ENCODE measurements around the gene IZUMO1. TPM values are rescaled to one million over a fixed set of nuclear protein-coding genes. Genes with fewer than 3 reads are reported as not detected.

Gene IZUMO1
- total and polyA plus RNA-seq, 2 of the 4 experiments (the other 2 are of a cell fraction): not detected

GRCh38 chr19:48795055-48795684 is 48.5 kb upstream of the IZUMO1 start (continued):
- TF ChIP-seq CTCF (conservative IDR thresholded peaks at IDR 0.05; ENCODE audit: low read depth, low read length) (peak; percentile 94), FOS (IDR thresholded peaks at IDR 0.05; ENCODE audit: low read depth, low read length) (peak; percentile 69)

- BruUV-seq (replicated peaks): no TSS peak
- Histone ChIP-seq H2AK9ac (replicated peaks; ENCODE audit: low read depth, low read length, poor library complexity) (peak overlapping the region; percentile 89), H2BK120ac (ENCODE audit: low read depth, low read length) (no peak overlapping the region), H3K9me1 (ENCODE audit: insufficient read depth, low read length) (no peaks in the 10 kb centered on the region), H3K9me3 (ENCODE audit: control insufficient read depth, insufficient read depth, low read length) (no peaks in the 10 kb centered on the region), H3K27me3 (ENCODE audit: control insufficient read depth, insufficient read depth, low read length) (no peaks in the 10 kb centered on the region), H2BK5ac (ENCODE audit: low read depth, low read length, poor library complexity, severe bottlenecking) (no peak overlapping the region), H4K5ac (ENCODE audit: low read depth, low read length) (no peak overlapping the region), H3K4ac (ENCODE audit: low read depth, low read length) (peak overlapping the region; percentile 51; the same call in 1 of the 2 replicates), H3K9ac (ENCODE audit: low read depth, low read length) (0 out of 2 replicates have a peak overlapping the region, but pooled peaks have one; percentile 58), H2BK15ac (ENCODE audit: low read depth, low read length) (no peak overlapping the region), H2AFZ (replicated peaks; ENCODE audit: low read length, poor library complexity) (peak overlapping the region; percentile 98), H4K8ac (ENCODE audit: low read depth in 2 of 2, low read length in 2 of 2) (peak overlapping the region; percentile 7 to 95; a peak in 3 of 4 replicates), H4K91ac (ENCODE audit: insufficient read depth, low read depth, low read length) (no peak overlapping the region), H2AK5ac (ENCODE audit: low read depth, low read length) (peak overlapping the region; percentile 1; the same call in 1 of the 2 replicates), H4K20me1 (ENCODE audit: insufficient read depth, low read length) (0 out of 2 replicates have a peak, but pooled peaks cover 2% of the 10 kb centered on the region), H2BK20ac (ENCODE audit: low read depth, low read length) (no peak overlapping the region), H3K56ac (ENCODE audit: extremely low read depth, insufficient read depth, low read length) (no peak overlapping the region), H3K79me1 (ENCODE audit: low read depth in 1 of 2, low read length in 2 of 2) (no peaks in the 10 kb centered on the region), H3K4me1 (ENCODE audit: control insufficient read depth, insufficient read depth, low read length) (peaks cover 8% of the 10 kb centered on the region), H3K4me2 (ENCODE audit: low read depth, low read length) (no peak overlapping the region), H3K36me3 (ENCODE audit: control insufficient read depth, insufficient read depth, low read length) (no peaks in the 10 kb centered on the region), H3K4me3 (ENCODE audit: insufficient read depth, low read depth, low read length) (no peak overlapping the region), H3K14ac (replicated peaks; ENCODE audit: low read depth, low read length) (0 out of 2 replicates have a peak overlapping the region, but pooled peaks have one; percentile 87), H3K18ac (ENCODE audit: low read depth, low read length) (no peak overlapping the region), H3K23ac (ENCODE audit: low read depth, low read length) (no peak overlapping the region), H3K27ac (ENCODE audit: insufficient read depth, low read length) (no peak overlapping the region)
- in situ Hi-C loops (cut with MboI; ENCODE audit: low sequenced_read_pairs): loop anchor here (5.0 kb wide), 2 partner anchors 43 to 178 kb away; partner anchors contain the start of gene HSD17B14
- CTCF ChIA-PET: interaction anchor here (2.3 kb wide), 1 partner anchor 42 kb away, joined by 14 read pairs; the partner anchor contains the start of gene HSD17B14
- WGBS, 2 experiments (ENCODE audit: extremely low coverage in 2 of 2, insufficient read length in 1 of 2): 83% methylated on average over 2 of the region's 6 CpGs; no CpG with 5 or more reads in 1 of the 2 experiments
- intact Hi-C loops (cut with micrococcal nuclease): loop anchor here (2.0 kb wide), 1 partner anchor 177 kb away; no protein-coding TSS in a partner anchor
- TF ChIP-seq RCOR1 (IDR thresholded peaks at IDR 0.05; ENCODE audit: insufficient replicate concordance, low read length) (no peak), MAZ (IDR thresholded peaks at IDR 0.05; ENCODE audit: borderline replicate concordance, low read depth, low read length) (no peak), CHD1 (IDR thresholded peaks at IDR 0.05; ENCODE audit: low read depth, low read length) (no peak), FOS (IDR thresholded peaks at IDR 0.05; ENCODE audit: low read depth, low read length) (no peak), BHLHE40 (IDR thresholded peaks at IDR 0.05; ENCODE audit: low read depth, low read length) (no peak), SMC3 (IDR thresholded peaks at IDR 0.05; ENCODE audit: low read depth, low read length) (no peak)
- TF ChIP-seq, protein P1, sequence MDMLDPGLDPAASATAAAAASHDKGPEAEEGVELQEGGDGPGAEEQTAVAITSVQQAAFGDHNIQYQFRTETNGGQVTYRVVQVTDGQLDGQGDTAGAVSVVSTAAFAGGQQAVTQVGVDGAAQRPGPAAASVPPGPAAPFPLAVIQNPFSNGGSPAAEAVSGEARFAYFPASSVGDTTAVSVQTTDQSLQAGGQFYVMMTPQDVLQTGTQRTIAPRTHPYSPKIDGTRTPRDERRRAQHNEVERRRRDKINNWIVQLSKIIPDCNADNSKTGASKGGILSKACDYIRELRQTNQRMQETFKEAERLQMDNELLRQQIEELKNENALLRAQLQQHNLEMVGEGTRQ (IDR thresholded peaks at IDR 0.05; ENCODE audit: low read depth, low read length): no peak
- TF ChIP-seq, protein P2, sequence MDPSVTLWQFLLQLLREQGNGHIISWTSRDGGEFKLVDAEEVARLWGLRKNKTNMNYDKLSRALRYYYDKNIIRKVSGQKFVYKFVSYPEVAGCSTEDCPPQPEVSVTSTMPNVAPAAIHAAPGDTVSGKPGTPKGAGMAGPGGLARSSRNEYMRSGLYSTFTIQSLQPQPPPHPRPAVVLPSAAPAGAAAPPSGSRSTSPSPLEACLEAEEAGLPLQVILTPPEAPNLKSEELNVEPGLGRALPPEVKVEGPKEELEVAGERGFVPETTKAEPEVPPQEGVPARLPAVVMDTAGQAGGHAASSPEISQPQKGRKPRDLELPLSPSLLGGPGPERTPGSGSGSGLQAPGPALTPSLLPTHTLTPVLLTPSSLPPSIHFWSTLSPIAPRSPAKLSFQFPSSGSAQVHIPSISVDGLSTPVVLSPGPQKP (IDR thresholded peaks at IDR 0.05; ENCODE audit: borderline replicate concordance, low read depth, low read length): no peak
- DNase-seq (no peak), ATAC-seq (ENCODE audit: low read depth) (no peak)
- dilution Hi-C loops (cut with HindIII; ENCODE audit: low sequenced_read_pairs, unreplicated experiment): no loop called here
- POLR2A ChIA-PET (ENCODE audit: unreplicated experiment): no interaction called here
Measured at GRCh38 chr19:48794291-48794690, 47.6 kb upstream of the IZUMO1 start.
